ENCODE measurements around the gene TIE1. TPM values are rescaled to one million over a fixed set of nuclear protein-coding genes. Genes with fewer than 3 reads are reported as not detected.

Gene TIE1
- total RNA-seq, 1 donor from 2014 or later: 49.6 TPM

GRCh38 chr1:43282220-43283195, 18.3 kb upstream of the TIE1 start:
- Histone ChIP-seq H3K9me3 (ENCODE audit: control insufficient read depth in 3 of 3, low read length in 3 of 3) (no peaks in the 10 kb centered on the region), H3K4me3 (ENCODE audit: low read length in 3 of 3) (no peak overlapping the region), H3K36me3 (ENCODE audit: control insufficient read depth in 3 of 3, insufficient read depth in 3 of 3, low read length in 3 of 3) (no peaks in the 10 kb centered on the region), H3K9ac (ENCODE audit: low read depth in 1 of 3, low read length in 3 of 3) (no peak overlapping the region), H3K27ac (ENCODE audit: low read depth, low read length) (no peak overlapping the region), H3K27me3 (ENCODE audit: control insufficient read depth in 3 of 3, insufficient read depth in 3 of 3, low read length in 3 of 3) (peaks cover 0 to 9% (median 2%) of the 10 kb centered on the region in 3 donors), H3K4me1 (ENCODE audit: control insufficient read depth in 3 of 3, insufficient read depth in 3 of 3, low read length in 3 of 3) (no peaks in the 10 kb centered on the region)

GRCh38 chr1:43284065-43284464, 16.7 kb upstream of the TIE1 start:
- Histone ChIP-seq H3K27ac (ENCODE audit: low read depth, low read length) (no peak overlapping the region), H3K4me1 (ENCODE audit: control insufficient read depth in 3 of 3, insufficient read depth in 3 of 3, low read length in 3 of 3) (no peaks in the 10 kb centered on the region), H3K9me3 (ENCODE audit: control insufficient read depth in 3 of 3, low read length in 3 of 3) (no peaks in the 10 kb centered on the region), H3K36me3 (ENCODE audit: control insufficient read depth in 3 of 3, insufficient read depth in 3 of 3, low read length in 3 of 3) (no peaks in the 10 kb centered on the region), H3K27me3 (ENCODE audit: control insufficient read depth in 3 of 3, insufficient read depth in 3 of 3, low read length in 3 of 3) (peaks cover 0 to 9% (median 0%) of the 10 kb centered on the region in 3 donors), H3K9ac (ENCODE audit: low read depth in 1 of 3, low read length in 3 of 3) (no peak overlapping the region), H3K4me3 (ENCODE audit: low read length in 3 of 3) (no peak overlapping the region)

- no peak overlapping the region for H3K9ac ChIP-seq (ENCODE audit: low read depth in 1 of 3, low read length in 3 of 3)
- H3K4me3 ChIP-seq (ENCODE audit: low read length in 3 of 3): no peak overlapping the region
- no peaks in the 10 kb centered on the region for H3K4me1 ChIP-seq (ENCODE audit: control insufficient read depth in 3 of 3, insufficient read depth in 3 of 3, low read length in 3 of 3)
- H3K27ac ChIP-seq (ENCODE audit: low read depth, low read length): no peak overlapping the region
- H3K9me3 ChIP-seq (ENCODE audit: control insufficient read depth in 3 of 3, low read length in 3 of 3): no peaks in the 10 kb centered on the region
- no peaks in the 10 kb centered on the region for H3K36me3 ChIP-seq (ENCODE audit: control insufficient read depth in 3 of 3, insufficient read depth in 3 of 3, low read length in 3 of 3)
- peaks cover 0 to 9% (median 0%) of the 10 kb centered on the region in 3 donors for H3K27me3 ChIP-seq (ENCODE audit: control insufficient read depth in 3 of 3, insufficient read depth in 3 of 3, low read length in 3 of 3)
These were observed 16.2 kb upstream of the TIE1 start for GRCh38 chr1:43284546-43285110.

- Histone ChIP-seq H3K27ac (ENCODE audit: low read depth, low read length) (no peak within 1 kb of the TSS), H3K4me3 (ENCODE audit: low read length in 3 of 3) (no peak within 1 kb of the TSS), H3K9me3 (ENCODE audit: control insufficient read depth in 3 of 3, low read length in 3 of 3) (no peaks in the 10 kb centered on the region), H3K4me1 (ENCODE audit: control insufficient read depth in 3 of 3, insufficient read depth in 3 of 3, low read length in 3 of 3) (no peaks in the 10 kb centered on the region), H3K9ac (ENCODE audit: low read depth in 1 of 3, low read length in 3 of 3) (no peak within 1 kb of the TSS), H3K27me3 (ENCODE audit: control insufficient read depth in 3 of 3, insufficient read depth in 3 of 3, low read length in 3 of 3) (peaks cover 0 to 9% (median 0%) of the 10 kb centered on the region in 3 donors), H3K36me3 (ENCODE audit: control insufficient read depth in 3 of 3, insufficient read depth in 3 of 3, low read length in 3 of 3) (no peaks in the 10 kb centered on the region)
These were observed 15.4 kb upstream of the TIE1 start, which contains the start of gene C1orf210 for GRCh38 chr1:43285269-43285990. Gene C1orf210, minus strand, starts transcription at chr1:43285581. Its CDS starts 2,311 bp downstream, at chr1:43283270.

- Histone ChIP-seq H3K9ac (ENCODE audit: low read depth in 1 of 3, low read length in 3 of 3) (no peak overlapping the region), H3K27ac (ENCODE audit: low read depth, low read length) (no peak overlapping the region), H3K4me3 (ENCODE audit: low read length in 3 of 3) (no peak overlapping the region), H3K4me1 (ENCODE audit: control insufficient read depth in 3 of 3, insufficient read depth in 3 of 3, low read length in 3 of 3) (no peaks in the 10 kb centered on the region), H3K27me3 (ENCODE audit: control insufficient read depth in 3 of 3, insufficient read depth in 3 of 3, low read length in 3 of 3) (peaks cover 0 to 9% (median 0%) of the 10 kb centered on the region in 3 donors), H3K36me3 (ENCODE audit: control insufficient read depth in 3 of 3, insufficient read depth in 3 of 3, low read length in 3 of 3) (no peaks in the 10 kb centered on the region), H3K9me3 (ENCODE audit: control insufficient read depth in 3 of 3, low read length in 3 of 3) (no peaks in the 10 kb centered on the region)
These were observed 14.7 kb upstream of the TIE1 start for GRCh38 chr1:43286115-43286514.

GRCh38 chr1:43286533-43286932, 14.2 kb upstream of the TIE1 start:
- Histone ChIP-seq H3K4me3 (ENCODE audit: low read length in 3 of 3) (no peak overlapping the region), H3K9me3 (ENCODE audit: control insufficient read depth in 3 of 3, low read length in 3 of 3) (no peaks in the 10 kb centered on the region), H3K36me3 (ENCODE audit: control insufficient read depth in 3 of 3, insufficient read depth in 3 of 3, low read length in 3 of 3) (no peaks in the 10 kb centered on the region), H3K4me1 (ENCODE audit: control insufficient read depth in 3 of 3, insufficient read depth in 3 of 3, low read length in 3 of 3) (no peaks in the 10 kb centered on the region), H3K27me3 (ENCODE audit: control insufficient read depth in 3 of 3, insufficient read depth in 3 of 3, low read length in 3 of 3) (peaks cover 0 to 9% (median 0%) of the 10 kb centered on the region in 3 donors), H3K27ac (ENCODE audit: low read depth, low read length) (no peak overlapping the region), H3K9ac (ENCODE audit: low read depth in 1 of 3, low read length in 3 of 3) (no peak overlapping the region)

- no peak overlapping the region for H3K4me3 ChIP-seq (ENCODE audit: low read length in 3 of 3)
- no peak overlapping the region for H3K9ac ChIP-seq (ENCODE audit: low read depth in 1 of 3, low read length in 3 of 3)
- no peak overlapping the region for H3K27ac ChIP-seq (ENCODE audit: low read depth, low read length)
- H3K9me3 ChIP-seq (ENCODE audit: control insufficient read depth in 3 of 3, low read length in 3 of 3): no peaks in the 10 kb centered on the region
- H3K36me3 ChIP-seq (ENCODE audit: control insufficient read depth in 3 of 3, insufficient read depth in 3 of 3, low read length in 3 of 3): no peaks in the 10 kb centered on the region
- H3K4me1 ChIP-seq (ENCODE audit: control insufficient read depth in 3 of 3, insufficient read depth in 3 of 3, low read length in 3 of 3): peaks cover 0 to 2% (median 0%) of the 10 kb centered on the region in 3 donors
- peaks cover 0 to 9% (median 0%) of the 10 kb centered on the region in 3 donors for H3K27me3 ChIP-seq (ENCODE audit: control insufficient read depth in 3 of 3, insufficient read depth in 3 of 3, low read length in 3 of 3)
These were observed 12.6 kb upstream of the TIE1 start for GRCh38 chr1:43288058-43288784.

- H3K9me3 ChIP-seq (ENCODE audit: control insufficient read depth in 3 of 3, low read length in 3 of 3): no peaks in the 10 kb centered on the region
- H3K27ac ChIP-seq (ENCODE audit: low read depth, low read length): no peak overlapping the region
- no peak overlapping the region for H3K9ac ChIP-seq (ENCODE audit: low read depth in 1 of 3, low read length in 3 of 3)
- H3K27me3 ChIP-seq (ENCODE audit: control insufficient read depth in 3 of 3, insufficient read depth in 3 of 3, low read length in 3 of 3): peaks cover 0 to 6% (median 0%) of the 10 kb centered on the region in 3 donors
- peaks cover 0 to 8% (median 4%) of the 10 kb centered on the region in 3 donors for H3K4me1 ChIP-seq (ENCODE audit: control insufficient read depth in 3 of 3, insufficient read depth in 3 of 3, low read length in 3 of 3)
- no peak overlapping the region for H3K4me3 ChIP-seq (ENCODE audit: low read length in 3 of 3)
- H3K36me3 ChIP-seq (ENCODE audit: control insufficient read depth in 3 of 3, insufficient read depth in 3 of 3, low read length in 3 of 3): no peaks in the 10 kb centered on the region
These were observed 11.7 kb upstream of the TIE1 start for GRCh38 chr1:43288785-43289706.
